PFSK-1 (cell line): ENCODE results near the gene LOXHD1.

Experiments
- FOXP2 ChIP-seq: optimal IDR thresholded peaks from 2 replicates; pipeline ENCODE3; 2011; ENCODE audit warnings: borderline replicate concordance, control low read depth, inconsistent platforms; ENCODE audit not compliant: insufficient read depth; ENCODE audit errors: extremely low read length, extremely low read depth
- POLR2AphosphoS5 ChIP-seq: IDR thresholded peaks from 2 replicates; pipeline ENCODE4 v1.6.1; 2012; ENCODE audit warnings: low read depth, mild to moderate bottlenecking, control low read depth, low read length, moderate library complexity
- SIN3A ChIP-seq: IDR thresholded peaks from 2 replicates; pipeline ENCODE4 v1.6.1; 2012; ENCODE audit warnings: mild to moderate bottlenecking, low read length, moderate library complexity, borderline replicate concordance; ENCODE audit not compliant: insufficient read depth
- TAF1 ChIP-seq: IDR thresholded peaks from 2 replicates; pipeline ENCODE4 v1.6.1; 2012; ENCODE audit warnings: low read length, control low read depth, borderline replicate concordance; ENCODE audit not compliant: insufficient read depth
- TF ChIP-seq, protein P1 (sequence below), 2 experiments: IDR thresholded peaks; 2 replicates each; pipeline versions ENCODE4 v1.6.1 to v1.8.0; 2011 to 2012; ENCODE audit warnings: low read depth in 2 of 2, low read length in 2 of 2, control low read depth in 1 of 2, inconsistent platforms in 1 of 2, mild to moderate bottlenecking in 1 of 2, moderate library complexity in 1 of 2; ENCODE audit not compliant: insufficient read depth in 1 of 2

DNA sequence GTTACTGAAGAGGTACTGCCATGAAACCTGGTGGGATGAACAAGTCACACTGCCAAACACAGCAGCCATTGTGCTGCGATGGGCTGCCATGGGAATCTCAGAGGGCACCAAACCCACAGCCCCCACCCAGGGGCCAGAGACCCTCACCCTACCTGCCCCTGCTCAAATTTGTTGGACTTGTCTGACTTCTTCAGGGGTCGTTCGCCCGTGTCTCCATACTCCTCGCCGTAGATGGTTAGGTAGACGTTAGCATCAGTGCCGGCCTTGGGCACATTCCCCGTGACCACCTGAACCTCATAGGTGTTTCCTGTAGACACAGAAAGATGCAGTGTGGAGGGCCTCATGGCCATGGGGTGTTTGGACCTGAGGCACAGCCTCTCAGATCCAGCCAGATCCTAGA lies 97.7 kb downstream of the LOXHD1 start:
- TF ChIP-seq SIN3A (no peak), POLR2AphosphoS5 (no peak), TAF1 (no peak), FOXP2 (no peak)
- TF ChIP-seq, protein P1, sequence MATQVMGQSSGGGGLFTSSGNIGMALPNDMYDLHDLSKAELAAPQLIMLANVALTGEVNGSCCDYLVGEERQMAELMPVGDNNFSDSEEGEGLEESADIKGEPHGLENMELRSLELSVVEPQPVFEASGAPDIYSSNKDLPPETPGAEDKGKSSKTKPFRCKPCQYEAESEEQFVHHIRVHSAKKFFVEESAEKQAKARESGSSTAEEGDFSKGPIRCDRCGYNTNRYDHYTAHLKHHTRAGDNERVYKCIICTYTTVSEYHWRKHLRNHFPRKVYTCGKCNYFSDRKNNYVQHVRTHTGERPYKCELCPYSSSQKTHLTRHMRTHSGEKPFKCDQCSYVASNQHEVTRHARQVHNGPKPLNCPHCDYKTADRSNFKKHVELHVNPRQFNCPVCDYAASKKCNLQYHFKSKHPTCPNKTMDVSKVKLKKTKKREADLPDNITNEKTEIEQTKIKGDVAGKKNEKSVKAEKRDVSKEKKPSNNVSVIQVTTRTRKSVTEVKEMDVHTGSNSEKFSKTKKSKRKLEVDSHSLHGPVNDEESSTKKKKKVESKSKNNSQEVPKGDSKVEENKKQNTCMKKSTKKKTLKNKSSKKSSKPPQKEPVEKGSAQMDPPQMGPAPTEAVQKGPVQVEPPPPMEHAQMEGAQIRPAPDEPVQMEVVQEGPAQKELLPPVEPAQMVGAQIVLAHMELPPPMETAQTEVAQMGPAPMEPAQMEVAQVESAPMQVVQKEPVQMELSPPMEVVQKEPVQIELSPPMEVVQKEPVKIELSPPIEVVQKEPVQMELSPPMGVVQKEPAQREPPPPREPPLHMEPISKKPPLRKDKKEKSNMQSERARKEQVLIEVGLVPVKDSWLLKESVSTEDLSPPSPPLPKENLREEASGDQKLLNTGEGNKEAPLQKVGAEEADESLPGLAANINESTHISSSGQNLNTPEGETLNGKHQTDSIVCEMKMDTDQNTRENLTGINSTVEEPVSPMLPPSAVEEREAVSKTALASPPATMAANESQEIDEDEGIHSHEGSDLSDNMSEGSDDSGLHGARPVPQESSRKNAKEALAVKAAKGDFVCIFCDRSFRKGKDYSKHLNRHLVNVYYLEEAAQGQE (IDR thresholded peaks at IDR 0.05; ENCODE audit: insufficient read depth in 1 of 2, low read depth in 2 of 2, low read length in 2 of 2), result no peak
